SH-SY5Y (cell line): ENCODE results near the gene CCDC142.

Source experiments
- GATA2 ChIP-seq: IDR thresholded peaks from 2 replicates; pipeline ENCODE4 v1.6.1; 2011; ENCODE audit warnings: mild to moderate bottlenecking, low read depth, low read length
- GATA3 ChIP-seq: IDR thresholded peaks from 2 replicates; pipeline ENCODE4 v1.6.1; 2011; ENCODE audit warnings: low read depth, mild to moderate bottlenecking, low read length, moderate library complexity

GRCh38 chr2:74486141-74486540, 3.3 kb upstream of the CCDC142 start:
- no peak for TF ChIP-seq GATA2
- TF ChIP-seq GATA3 = no peak
